Left ventricle myocardium superior (tissue), 1 donor: ENCODE measurements around the gene BIRC2. TPM values are rescaled to one million over a fixed set of nuclear protein-coding genes. Genes with fewer than 3 reads are reported as not detected.
"Not testable (repeated sequence)": the region's sequence is repeated elsewhere in the genome, so short reads cannot be mapped to it uniquely, and the experiment has no call there.

Experiments
- ATAC-seq: fragments of 200-7000 bp; cut with Tn5 transposase; one replicate; pipeline ENCODE4 v1.9.1; 2020; ENCODE audit warnings: mild to moderate bottlenecking, moderate library complexity
- DNase-seq: peaks from one replicate; pipeline ENCODE4 v3.0.0-alpha.2; 2020
- intact Hi-C: fragments of 100-400 bp; cut with micrococcal nuclease; formaldehyde crosslinking; loops from one replicate; pipeline ENCODE4 v1.11.0; 2022
- long read RNA-seq: library from polyadenylated mRNA; unstranded; transcript quantifications from one replicate; pipeline ENCODE4 v2.0.0, GENCODE V29; 2021
- total RNA-seq: library from RNA; stranded (reverse); fragmentation: NEBNext Ultra II Directional; extraction: Animal tissue kit (Norgen Biotek cat#: 25700); gene quantifications from one replicate; pipeline ENCODE4 v1.2.1, GENCODE V29; 2021
- donor health status: DM: no; HTN: yes; CAD: no; lungs with severe emphysema.

The BIRC2 gene
- total RNA-seq = 31.1 TPM
- long read RNA-seq, transcript BIRC2-201 (9 exons, 3,743 nt) = major isoform, 41 of 56 reads
- long read RNA-seq, partial matches to known transcripts = 7 of 56 reads
- long read RNA-seq, other reads (novel, unspliced or antisense) = 7 of 56 reads

GRCh38 chr11:102346748-102347461 is at the start of gene BIRC2:
Gene BIRC2, plus strand, starts transcription at chr11:102347214. Its CDS starts 2,641 bp downstream, at chr11:102349855.
- intact Hi-C loops = no loop called here
- peak; percentile 99 for DNase-seq
- peak; percentile 98 for ATAC-seq

- DNase-seq, ATAC-seq, intact Hi-C loops: not testable (repeated sequence)
These were observed 46.2 kb upstream of the BIRC2 start for GRCh38 chr11:102300837-102301236.

DNA sequence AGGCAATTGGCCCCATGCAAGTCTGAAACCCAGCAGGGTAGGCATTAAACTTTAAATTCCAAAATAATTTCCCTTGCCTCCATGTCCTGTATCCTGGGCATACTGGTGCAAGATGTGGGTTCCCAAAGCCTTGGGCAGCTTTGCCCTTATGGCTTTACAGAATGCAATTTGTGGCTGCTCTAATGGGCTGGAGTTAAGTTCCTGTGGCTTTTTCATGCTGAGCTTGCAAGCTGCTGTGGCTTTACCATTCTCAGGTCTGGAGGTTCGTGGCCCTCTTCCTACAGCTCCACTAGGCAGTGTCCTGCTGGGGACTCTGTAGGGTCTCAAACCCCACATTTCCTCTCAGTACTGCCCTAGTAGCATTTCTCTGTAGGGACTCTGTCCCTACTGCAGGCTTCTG is 44.8 kb upstream of the BIRC2 start:
- intact Hi-C loops = no loop called here
- DNase-seq (no peak), ATAC-seq (no peak)

DNA sequence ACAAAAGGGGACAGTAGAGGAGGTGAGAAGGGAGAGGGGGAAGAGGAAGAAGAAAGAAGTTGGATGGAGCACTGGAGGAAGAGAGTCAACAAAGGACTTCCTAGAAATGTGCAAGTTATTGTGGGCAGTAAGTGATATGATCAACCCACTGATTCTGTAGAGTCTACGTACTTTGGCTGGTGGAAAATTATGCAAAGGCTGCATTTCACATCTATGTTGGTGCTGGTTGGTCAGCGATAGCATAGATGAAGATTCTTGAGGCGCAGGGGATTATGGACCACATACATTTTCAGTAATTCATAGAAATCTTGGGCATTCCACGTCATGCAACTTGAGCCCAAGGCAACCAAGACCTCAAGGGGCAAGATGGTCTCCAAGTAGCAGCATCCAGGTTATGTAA is 42.3 kb upstream of the BIRC2 start:
- ATAC-seq = no peak
- no peak for DNase-seq
- intact Hi-C loops = no loop called here

DNA sequence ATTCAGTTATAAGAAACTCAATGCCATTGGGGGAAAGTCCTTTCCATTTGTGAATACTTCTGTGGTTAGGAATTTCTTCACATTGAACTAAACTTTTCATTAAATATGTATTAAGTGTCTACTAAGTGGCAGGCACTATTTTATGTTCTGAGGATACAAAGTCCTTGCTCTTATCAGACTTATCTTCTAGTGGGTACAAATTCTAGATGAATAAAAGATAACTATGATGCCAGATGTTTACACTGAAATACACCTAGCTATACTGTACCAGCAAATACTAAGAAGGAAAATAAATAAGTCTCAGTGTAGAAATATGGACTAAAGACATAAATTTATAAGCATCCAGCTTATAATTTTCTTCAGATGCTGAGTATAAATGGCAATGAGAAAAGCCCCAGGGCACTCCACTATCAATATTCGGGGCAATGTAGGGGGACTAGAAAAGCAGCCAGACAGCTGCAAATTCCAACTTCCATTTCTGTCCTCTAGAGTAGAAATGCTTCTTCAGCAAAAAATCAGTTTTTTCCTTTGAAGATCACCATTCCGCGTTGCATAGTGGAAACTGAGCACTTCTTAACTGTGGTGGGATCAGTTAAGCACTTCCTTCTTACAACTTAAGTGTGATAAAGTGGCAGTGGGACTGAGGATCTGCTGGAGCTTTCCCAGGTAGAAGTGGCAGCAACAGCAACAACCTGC is 41.5 kb upstream of the BIRC2 start:
- DNase-seq = no peak
- intact Hi-C loops = no loop called here
- ATAC-seq = no peak

GRCh38 chr11:102306048-102306597 is 40.9 kb upstream of the BIRC2 start:
- no peak for DNase-seq
- ATAC-seq = no peak
- intact Hi-C loops = no loop called here

- intact Hi-C loops = no loop called here
- ATAC-seq (no peak), DNase-seq (no peak)
These were observed 39.9 kb upstream of the BIRC2 start for GRCh38 chr11:102306817-102307726.

- no peak for ATAC-seq
- DNase-seq = no peak
- intact Hi-C loops = no loop called here
These were observed 39.3 kb upstream of the BIRC2 start for GRCh38 chr11:102307727-102308038.

GRCh38 chr11:102309621-102310541 is 37.1 kb upstream of the BIRC2 start:
- ATAC-seq = no peak
- intact Hi-C loops = no loop called here
- no peak for DNase-seq

DNA sequence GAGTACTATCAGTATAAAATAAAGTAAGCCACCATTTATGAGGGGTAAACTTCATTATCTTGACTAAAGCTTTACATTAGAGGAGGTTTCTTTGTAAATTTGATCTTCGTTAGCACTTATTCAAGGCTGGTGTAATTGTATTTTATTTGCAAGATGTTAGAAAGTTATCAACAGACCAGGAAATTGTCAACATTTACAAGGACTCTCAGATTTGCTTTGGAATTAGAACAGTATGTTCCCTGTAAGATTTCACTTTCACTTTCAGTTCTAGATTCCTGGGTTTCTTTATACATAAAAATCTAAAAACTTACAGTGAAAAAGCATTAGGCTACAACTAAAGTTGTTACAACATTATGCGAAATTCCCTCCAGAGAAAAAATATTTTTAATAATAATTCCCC is 34.3 kb upstream of the BIRC2 start:
- ATAC-seq = no peak
- DNase-seq = no peak
- intact Hi-C loops = no loop called here

DNA sequence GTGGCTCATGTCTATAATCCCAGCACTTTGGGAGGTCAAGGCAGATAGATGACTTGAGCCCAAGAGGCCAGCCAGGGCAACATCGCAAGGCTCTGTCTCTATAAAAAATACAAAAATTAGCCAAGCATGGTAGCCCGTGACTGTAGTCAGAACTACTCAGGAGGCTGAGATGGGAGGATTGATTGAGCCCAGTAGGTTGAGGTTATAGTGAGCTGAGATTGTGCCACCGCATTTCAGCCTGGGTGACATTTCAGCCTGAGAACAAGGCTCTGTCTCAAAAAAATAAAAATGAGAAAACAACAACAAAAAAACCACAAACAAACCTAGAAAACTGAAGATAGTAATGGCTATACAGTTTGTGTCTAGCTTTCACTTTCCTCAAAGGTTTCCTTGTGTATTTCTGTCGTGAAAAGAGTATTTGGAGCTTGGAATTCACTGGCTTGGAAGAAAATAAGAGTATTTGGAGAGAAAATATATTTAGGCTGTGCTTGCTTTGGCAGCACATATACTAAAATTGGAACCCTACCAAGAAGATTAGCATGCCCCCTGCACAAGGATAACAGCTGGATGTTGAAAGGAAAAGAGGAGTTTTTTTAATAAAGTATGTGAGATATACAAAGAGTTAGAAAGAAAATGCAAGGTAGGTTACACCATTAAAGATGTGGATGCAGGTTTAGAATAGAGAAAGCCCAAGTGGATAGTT is 33.6 kb upstream of the BIRC2 start:
- ATAC-seq = no peak
- no peak for DNase-seq
- intact Hi-C loops = no loop called here

- intact Hi-C loops = no loop called here
- no peak for DNase-seq
- ATAC-seq = no peak
These were observed 32.2 kb upstream of the BIRC2 start for GRCh38 chr11:102314784-102315183.

DNA sequence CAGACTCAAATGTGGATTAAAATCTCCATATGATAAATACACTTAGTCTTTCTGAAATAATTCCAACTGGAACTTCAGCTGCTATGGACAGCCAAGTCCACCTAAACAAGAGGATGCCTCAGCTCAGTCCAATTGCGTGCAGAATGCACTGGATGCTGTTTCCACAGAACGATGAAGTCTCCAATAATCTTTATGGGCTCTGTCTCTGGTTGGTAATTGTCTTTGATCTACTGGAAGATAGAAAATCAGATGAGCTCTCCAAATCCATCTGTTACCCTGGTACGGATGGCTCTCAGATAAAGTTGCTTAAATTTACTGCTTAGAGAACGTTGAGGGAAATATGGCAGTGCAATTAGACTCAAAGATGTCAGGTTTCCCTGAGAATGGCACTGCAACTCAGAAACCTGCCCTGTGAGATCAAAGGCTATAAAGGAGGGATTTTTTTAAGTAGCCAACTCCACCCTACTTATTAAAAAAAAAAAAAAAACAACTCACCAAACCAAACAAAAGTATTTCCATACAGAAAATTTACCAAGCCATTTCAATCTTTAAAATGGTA is 30.6 kb upstream of the BIRC2 start:
- no peak for ATAC-seq
- no peak for DNase-seq
- intact Hi-C loops = no loop called here

GRCh38 chr11:102317099-102317767 is 29.8 kb upstream of the BIRC2 start, which contains the start of gene BIRC3:
Gene BIRC3, plus strand, starts transcription at chr11:102317484. Its CDS starts 7,026 bp downstream, at chr11:102324510.
- peak; percentile 95 for ATAC-seq
- intact Hi-C loops = no loop called here
- DNase-seq = peak; percentile 80

DNA sequence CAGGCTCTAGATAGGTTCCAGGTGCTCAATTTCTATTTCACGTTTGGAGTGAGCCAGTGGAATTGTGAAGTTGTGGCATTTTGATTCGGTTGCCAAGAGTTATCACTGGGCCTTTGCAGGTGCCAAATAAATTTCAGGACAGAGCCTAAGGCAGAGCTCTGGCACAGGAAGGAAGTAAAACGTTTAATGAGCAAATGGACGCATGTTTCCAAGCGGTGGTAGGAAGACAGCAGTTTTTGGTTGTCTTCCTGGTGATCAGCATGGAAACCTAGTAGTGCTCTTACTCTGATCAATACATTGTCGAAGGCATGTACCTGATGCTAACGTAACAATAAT is 29.3 kb upstream of the BIRC2 start:
- intact Hi-C loops = no loop called here
- DNase-seq = no peak
- peak; percentile 31 for ATAC-seq

- no peak for DNase-seq
- ATAC-seq = no peak
These were observed 28.5 kb upstream of the BIRC2 start for GRCh38 chr11:102318469-102318868.

DNA sequence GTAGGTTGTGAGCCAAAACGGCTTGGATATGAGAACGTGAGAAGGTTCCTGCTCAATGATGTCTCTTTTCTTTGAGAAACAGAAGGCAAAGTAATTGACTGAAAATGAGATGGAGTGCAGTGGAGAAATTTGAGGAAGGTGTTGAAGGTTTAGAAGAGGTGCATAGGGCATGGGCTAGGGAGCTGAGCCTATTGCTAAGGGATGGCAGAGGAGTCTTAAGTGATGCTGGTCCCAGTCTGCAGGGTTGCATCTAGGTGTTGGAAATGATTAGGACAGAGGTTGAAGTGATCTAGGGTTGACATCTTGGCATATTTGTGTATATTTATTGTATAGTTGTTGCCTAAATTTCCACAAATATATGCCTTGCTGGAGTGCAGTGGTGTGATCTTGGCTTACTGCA is 27.5 kb upstream of the BIRC2 start:
- ATAC-seq = no peak
- intact Hi-C loops = no loop called here
- no peak for DNase-seq

More at GRCh38 chr11:102318469-102318868, 28.5 kb upstream of the BIRC2 start:
- intact Hi-C loops = no loop called here
